Stimulated activated CD4-positive, alpha-beta T cell treated with anti-CD3 and anti-CD28 coated beads, Interleukin-2, amount 100 ng/mL, for 48 hours (primary cell): ENCODE data around the gene TPCN1.

Experiments
- DNase-seq, 2 donors: peaks; one replicate each; pipeline ENCODE4 v3.0.0-alpha.2; 2020

The TPCN1 gene

GRCh38 chr12:113226696-113227568 is 5.7 kb downstream of the TPCN1 start:
- DNase-seq = no peak

GRCh38 chr12:113227686-113228391 is 6.6 kb downstream of the TPCN1 start:
- DNase-seq = no peak

DNA sequence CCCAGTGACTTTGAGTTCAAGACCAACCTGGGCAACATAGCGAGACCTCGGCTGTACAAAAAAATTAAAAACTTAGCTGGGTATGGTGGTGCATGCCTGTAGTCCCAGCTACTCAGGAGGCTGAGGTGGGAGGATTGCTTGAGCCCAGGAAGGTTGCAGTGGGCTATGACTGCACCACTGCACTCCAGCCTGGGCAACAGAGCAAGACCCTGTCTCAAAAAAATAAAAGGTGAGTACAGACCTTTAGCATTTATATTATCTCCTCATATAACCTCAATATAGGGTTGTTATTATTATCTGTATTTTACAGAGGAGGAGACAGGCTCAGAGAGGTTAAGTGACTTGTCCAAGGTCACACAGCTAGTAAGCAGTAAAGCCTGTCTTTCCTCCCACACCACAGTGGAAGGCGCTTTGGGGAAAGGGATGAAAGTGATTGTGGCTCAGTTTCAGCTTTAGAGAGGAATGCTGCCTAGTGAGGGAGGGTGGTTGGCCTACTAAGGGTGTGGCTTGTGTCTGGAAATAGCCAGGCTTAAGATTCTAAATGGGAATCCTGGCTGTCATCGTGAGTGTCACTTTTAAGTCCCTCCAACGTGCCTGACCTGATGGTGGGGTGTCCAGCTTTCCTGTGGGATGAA is 7.2 kb downstream of the TPCN1 start:
- no peak for DNase-seq

DNA sequence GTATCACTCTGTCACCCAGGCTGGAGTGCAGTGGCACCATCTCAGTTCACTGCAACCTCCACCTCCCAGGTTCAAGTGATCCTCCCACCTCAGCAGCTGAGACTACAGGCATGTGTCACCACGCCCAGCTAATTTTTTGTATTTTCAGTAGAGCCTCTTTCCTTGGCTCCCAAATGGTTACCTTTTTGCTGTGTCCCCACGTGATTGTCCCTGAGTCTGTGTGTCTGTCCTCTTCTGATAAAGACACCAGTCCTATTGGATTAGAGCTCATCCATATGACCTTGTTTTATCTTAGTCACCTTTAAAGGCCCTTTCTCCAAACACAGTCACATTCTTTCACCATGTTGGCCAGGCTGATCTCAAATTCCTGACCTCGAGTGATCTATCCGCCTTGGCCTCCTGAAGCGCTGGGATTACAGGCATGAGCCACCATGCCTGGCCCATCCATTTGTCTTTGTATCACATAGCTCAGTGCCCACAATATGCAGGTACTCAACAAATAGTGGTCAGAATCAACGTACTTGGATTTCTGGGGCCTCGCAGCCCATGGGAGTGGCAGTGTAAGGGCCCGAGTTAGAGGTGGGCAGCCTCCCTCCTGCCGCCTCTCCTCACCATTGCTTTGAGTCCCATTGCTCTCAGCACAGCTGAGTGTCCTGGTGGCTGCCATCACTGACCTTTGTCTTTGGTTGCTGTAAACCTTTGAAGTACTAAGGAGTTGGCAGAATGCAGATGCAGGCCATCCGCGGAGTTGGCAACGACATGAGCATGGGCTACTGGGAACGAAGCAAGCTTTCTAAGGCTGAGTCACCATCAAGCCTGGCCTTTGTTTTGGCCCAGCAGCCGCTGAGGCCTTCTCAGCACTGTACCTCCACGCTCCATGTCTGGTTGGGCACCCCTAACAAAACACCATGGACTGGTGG is 9.3 kb downstream of the TPCN1 start:
- DNase-seq = no peak

GRCh38 chr12:113231235-113232088 is 10.2 kb downstream of the TPCN1 start:
- DNase-seq = no peak

GRCh38 chr12:113232089-113232839 is 11.0 kb downstream of the TPCN1 start:
- no peak for DNase-seq

DNA sequence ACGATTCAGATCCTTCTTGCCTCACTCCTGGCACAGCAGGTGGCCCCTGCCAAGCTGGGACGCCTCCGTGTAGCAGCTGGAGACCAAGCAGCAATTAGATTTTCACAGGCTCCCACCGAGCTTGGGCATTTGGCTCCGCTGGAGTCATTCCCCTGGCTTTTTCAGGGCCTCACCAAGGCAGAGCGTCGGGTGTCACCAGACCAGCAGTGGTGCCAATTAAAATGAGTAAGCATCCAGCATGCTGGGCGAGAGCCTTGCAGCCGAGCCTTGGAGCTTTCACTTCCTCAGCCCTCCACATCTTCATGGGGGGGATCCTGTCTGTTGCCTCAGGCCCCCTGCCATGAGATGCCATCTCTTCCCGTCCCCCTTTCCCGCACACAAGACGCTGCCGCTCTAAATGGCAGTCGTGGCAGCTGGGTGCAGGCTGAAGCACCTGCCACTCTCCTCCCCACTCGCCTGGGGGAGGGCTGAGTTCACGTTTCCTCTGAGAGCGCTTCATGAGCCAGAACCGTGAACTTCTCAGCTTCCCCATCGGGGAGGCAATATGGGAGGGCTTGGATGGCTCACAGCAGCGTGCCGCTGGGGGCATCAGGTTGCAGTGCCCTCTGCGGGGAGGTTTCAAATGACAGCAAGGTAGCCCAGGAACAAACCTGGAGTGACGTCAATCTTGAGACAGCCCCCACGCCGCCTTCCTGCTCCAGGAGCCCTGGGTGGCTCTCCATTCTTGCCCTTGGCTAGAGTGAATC is 11.7 kb downstream of the TPCN1 start:
- peak in 1 of 2 donors; percentile 49 for DNase-seq

GRCh38 chr12:113233967-113234366 is 12.7 kb downstream of the TPCN1 start:
- no peak for DNase-seq

GRCh38 chr12:113234483-113234882 is 13.2 kb downstream of the TPCN1 start:
- DNase-seq = no peak

DNA sequence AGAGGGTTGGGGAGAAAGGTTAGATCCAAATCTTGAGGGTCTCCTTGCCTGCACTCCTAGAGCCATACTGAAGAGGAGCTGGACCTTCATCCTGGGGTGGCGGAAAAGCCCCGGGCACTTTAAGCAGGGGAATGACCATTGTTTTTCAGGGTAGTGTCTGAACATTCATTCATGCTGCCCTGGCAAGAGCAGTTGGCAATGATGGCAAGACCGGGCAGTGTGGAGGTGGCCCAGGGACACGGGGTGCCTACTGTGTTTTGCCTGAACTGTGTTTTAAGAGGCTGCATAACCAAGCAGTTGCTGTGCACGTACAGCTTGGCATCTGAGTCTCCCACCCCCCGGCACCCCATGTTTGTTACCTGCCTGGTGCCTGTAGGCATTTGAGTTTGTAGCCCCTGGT is 14.7 kb downstream of the TPCN1 start:
- no peak for DNase-seq

- no peak for DNase-seq
Observed at GRCh38 chr12:113236539-113237399, 15.5 kb downstream of the TPCN1 start.

DNA sequence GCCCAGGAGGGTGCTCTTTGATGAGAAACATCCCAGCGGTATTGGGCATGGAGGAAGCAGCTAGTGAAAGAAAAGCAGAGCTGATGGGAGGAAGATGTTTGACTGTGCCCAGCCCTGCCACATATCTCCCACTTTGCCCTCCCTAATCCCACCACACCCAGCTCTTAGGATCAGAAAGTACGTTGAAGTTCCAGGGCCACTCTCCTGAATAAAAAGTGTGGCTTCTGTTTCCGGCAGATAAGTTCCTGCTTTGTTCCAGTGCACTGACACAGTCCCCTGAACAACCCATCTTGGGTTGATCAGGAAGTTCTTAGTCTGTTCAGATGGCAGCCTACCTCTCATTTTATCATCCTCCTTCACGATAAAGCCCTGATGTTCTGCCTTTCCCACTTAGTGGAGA is 16.5 kb downstream of the TPCN1 start:
- no peak for DNase-seq

DNA sequence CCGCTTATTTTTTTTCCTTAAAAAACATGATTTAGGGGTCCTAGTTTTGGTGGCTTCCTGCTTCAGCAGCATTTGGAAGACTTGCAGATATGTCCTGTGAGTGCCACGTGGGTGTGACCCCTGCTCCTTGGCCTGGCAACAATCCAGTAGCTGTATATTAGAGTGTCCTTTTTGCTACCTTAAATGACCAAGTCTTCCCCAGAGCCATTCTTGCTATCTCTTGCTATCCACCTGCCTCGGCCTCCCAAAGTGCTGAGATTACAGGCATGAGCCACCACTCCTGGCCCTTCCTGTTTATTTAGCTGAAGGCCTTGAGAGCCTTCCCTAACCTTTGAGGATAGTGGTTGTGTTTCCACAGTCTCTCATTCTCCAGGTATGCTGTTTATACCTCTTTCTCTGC is 17.0 kb downstream of the TPCN1 start:
- DNase-seq = no peak

DNA sequence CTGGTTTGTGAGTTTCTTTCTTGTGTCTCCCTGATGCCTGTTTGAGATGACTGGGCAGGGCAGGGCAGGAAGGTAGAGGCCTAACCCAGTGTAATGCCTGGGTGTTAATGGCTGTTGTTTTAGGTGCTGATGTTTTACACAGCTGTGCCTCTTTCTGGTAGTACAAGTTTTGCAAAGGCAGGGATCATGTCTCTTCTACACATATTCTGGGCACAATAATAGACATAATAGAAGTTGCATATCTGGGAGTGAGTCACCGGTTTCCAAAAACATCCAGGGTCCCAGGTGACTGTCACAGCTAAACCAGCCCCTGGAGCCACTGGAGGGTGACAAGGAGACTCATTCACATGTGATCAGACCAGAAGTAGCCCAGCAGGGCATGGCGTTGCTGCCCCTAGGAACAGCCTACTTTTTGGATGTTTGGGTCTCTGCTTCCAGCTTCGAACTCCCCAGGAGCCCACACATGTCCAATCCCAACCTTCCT is 18.1 kb downstream of the TPCN1 start:
- no peak for DNase-seq

- DNase-seq = no peak
Observed at GRCh38 chr12:113239811-113240331, 18.6 kb downstream of the TPCN1 start.

DNA sequence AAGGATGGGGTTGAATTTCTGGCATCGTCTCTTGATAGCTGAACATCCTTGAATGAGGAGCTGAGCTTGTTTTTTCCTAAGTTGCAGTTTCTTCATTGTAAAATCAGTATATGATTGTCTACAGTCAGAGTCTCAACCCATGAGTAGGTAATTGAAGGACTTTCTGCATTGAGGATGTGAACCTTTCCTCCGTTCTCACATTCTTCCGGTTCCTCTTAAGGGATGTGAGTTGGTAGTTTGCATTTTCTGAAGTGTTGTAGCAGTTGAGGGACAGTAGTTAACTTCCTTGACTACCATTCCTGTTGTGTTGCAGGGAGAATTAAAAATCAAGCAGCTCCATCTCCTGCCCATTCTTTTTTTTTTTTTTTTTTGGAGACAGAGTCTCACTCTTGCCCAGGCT is 19.1 kb downstream of the TPCN1 start:
- no peak for DNase-seq

DNA sequence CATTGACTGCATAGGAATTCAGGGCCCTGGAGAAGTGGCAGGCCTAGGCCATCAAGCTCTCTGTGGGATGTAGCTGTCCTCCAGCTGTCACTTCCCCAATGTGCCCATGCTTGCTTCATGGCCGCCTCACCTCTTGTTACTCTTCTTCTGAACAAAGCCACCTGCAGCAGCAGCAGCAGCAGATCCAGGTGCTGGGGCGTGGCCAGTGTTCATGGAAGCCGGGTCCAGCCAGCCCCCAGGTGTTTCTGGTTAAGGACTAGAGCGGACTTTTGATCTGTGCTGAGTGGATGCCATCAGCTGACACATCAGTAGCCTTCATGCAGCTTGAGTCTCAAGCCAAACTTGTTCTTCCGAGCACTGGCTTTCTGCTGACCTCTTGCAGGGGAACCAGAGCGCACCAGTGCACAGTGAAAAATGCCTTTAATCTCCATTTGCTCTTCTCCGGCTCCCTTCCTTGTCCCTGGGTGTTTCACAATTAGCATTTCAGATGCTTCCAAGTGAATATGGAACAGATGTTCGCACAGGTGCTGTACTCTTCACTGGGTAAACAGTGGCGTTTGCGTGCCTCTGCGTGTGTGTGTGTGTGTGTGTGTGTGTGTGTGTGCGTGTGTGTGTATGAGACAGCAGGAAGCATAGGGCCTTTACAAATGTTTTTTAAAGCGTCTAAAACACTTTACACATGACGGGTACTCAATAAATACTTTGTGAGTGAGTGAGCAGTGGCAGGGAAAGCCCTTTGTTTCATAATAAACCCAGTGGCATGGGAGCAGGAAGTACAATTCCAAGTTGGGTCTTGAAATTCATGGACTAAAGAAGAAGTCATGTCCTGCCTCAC is 20.1 kb downstream of the TPCN1 start:
- no peak for DNase-seq

DNA sequence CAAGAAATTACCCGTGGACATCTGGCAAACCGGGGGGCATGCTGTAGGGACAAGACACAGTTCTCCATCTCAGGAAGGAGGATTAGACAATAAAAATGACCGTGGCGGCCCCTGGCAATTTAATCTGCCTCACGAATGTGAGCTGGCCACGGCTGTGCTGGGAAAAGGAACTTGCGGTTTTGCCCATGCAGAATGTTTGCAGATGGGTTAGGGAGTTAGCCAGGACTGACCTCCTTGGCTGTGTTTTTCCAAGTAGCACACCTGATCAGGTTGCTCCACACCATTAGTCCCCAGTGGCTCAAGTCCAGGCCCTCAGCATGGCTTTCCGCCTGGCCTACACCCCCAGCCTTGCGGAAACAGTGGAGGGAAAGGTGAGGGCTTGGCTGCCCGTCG is 20.8 kb downstream of the TPCN1 start:
- DNase-seq = no peak
